Measurements from ENCODE around the gene KCNQ1.

DNA sequence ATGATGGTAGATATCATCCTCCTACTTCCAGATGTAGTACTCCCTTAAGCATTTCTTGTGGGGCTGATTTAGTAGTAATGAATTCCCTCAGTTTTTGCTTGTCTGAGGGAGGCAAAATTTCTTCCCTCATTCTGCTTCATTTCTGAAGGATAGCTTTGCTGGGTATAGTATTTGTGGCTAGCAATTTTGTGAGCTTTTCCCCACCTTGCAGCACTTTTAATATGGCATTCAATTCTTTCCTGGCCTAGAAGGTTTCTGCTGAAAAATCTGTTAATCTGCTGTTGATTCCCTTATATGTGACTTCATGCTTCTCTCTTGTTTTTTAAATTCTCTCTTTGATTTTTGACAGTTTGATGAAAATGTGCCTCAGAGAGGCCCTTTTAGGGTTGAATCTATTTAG lies 204.6 kb downstream of the KCNQ1 start:
- TF ChIP-seq, protein P1, sequence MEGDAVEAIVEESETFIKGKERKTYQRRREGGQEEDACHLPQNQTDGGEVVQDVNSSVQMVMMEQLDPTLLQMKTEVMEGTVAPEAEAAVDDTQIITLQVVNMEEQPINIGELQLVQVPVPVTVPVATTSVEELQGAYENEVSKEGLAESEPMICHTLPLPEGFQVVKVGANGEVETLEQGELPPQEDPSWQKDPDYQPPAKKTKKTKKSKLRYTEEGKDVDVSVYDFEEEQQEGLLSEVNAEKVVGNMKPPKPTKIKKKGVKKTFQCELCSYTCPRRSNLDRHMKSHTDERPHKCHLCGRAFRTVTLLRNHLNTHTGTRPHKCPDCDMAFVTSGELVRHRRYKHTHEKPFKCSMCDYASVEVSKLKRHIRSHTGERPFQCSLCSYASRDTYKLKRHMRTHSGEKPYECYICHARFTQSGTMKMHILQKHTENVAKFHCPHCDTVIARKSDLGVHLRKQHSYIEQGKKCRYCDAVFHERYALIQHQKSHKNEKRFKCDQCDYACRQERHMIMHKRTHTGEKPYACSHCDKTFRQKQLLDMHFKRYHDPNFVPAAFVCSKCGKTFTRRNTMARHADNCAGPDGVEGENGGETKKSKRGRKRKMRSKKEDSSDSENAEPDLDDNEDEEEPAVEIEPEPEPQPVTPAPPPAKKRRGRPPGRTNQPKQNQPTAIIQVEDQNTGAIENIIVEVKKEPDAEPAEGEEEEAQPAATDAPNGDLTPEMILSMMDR (conservative IDR thresholded peaks at IDR 0.05), result no peak
- TF ChIP-seq EZH2 (IDR thresholded peaks at IDR 0.05; ENCODE audit: low read depth), result no peak
